Measurements from ENCODE around the gene NKIRAS1. TPM values are rescaled to one million over a fixed set of nuclear protein-coding genes. Genes with fewer than 3 reads are reported as not detected.
"Not testable (repeated sequence)": the region's sequence is repeated elsewhere in the genome, so short reads cannot be mapped to it uniquely, and the experiment has no call there.

The NKIRAS1 gene
- total RNA-seq, 1 experiment from 2014 or later, result 13.8 TPM

GRCh38 chr3:23940775-23941174 lies 24.0 kb upstream of the NKIRAS1 start:
- no peak for DNase-seq (ENCODE audit: low read depth)

GRCh38 chr3:23938688-23939087 lies 21.9 kb upstream of the NKIRAS1 start:
- no peak for DNase-seq (ENCODE audit: low read depth)

- no peak for DNase-seq (ENCODE audit: low read depth)
Observed at GRCh38 chr3:23937296-23937695, 20.5 kb upstream of the NKIRAS1 start.

- no peak for DNase-seq (ENCODE audit: low read depth)
Observed at GRCh38 chr3:23934253-23934652, 17.5 kb upstream of the NKIRAS1 start.

- DNase-seq (ENCODE audit: low read depth), result no peak
Observed at GRCh38 chr3:23932571-23932970, 15.8 kb upstream of the NKIRAS1 start.

- no peak for DNase-seq (ENCODE audit: low read depth)
Observed at GRCh38 chr3:23931597-23931996, 14.8 kb upstream of the NKIRAS1 start.

GRCh38 chr3:23928524-23928923 lies 11.7 kb upstream of the NKIRAS1 start:
- DNase-seq (ENCODE audit: low read depth), result peak; percentile 57

GRCh38 chr3:23926736-23927135 lies 9.9 kb upstream of the NKIRAS1 start:
- DNase-seq (ENCODE audit: low read depth), result no peak

- no peak for DNase-seq (ENCODE audit: low read depth)
Observed at GRCh38 chr3:23926246-23926645, 9.5 kb upstream of the NKIRAS1 start.

- peak; percentile 55 for DNase-seq (ENCODE audit: low read depth)
Observed at GRCh38 chr3:23923786-23924185, 7.0 kb upstream of the NKIRAS1 start.

GRCh38 chr3:23921052-23921511 lies 4.3 kb upstream of the NKIRAS1 start:
- DNase-seq (ENCODE audit: low read depth), result no peak

GRCh38 chr3:23920151-23920655 lies 3.4 kb upstream of the NKIRAS1 start:
- DNase-seq (ENCODE audit: low read depth), result no peak

GRCh38 chr3:23919628-23920027 lies 2.8 kb upstream of the NKIRAS1 start:
- no peak for DNase-seq (ENCODE audit: low read depth)

- not testable (repeated sequence) for DNase-seq (ENCODE audit: low read depth)
Observed at GRCh38 chr3:23918331-23918730, 1.5 kb upstream of the NKIRAS1 start.

- DNase-seq (ENCODE audit: low read depth), result not testable (repeated sequence)
Observed at GRCh38 chr3:23917679-23918303, 1.0 kb upstream of the NKIRAS1 start.

- no peak for DNase-seq (ENCODE audit: low read depth)
Observed at GRCh38 chr3:23916152-23916885, 471 bp downstream of the NKIRAS1 start.

- DNase-seq (ENCODE audit: low read depth), result peak; percentile 35
Observed at GRCh38 chr3:23915537-23916108, 1.2 kb downstream of the NKIRAS1 start.

- no peak for DNase-seq (ENCODE audit: low read depth)
Observed at GRCh38 chr3:23913873-23914743, 2.7 kb downstream of the NKIRAS1 start.

- no peak for DNase-seq (ENCODE audit: low read depth)
Observed at GRCh38 chr3:23913182-23913581, 3.6 kb downstream of the NKIRAS1 start.

- DNase-seq (ENCODE audit: low read depth), result not testable (repeated sequence)
Observed at GRCh38 chr3:23912335-23912734, 4.5 kb downstream of the NKIRAS1 start.

GRCh38 chr3:23911397-23911796 lies 5.4 kb downstream of the NKIRAS1 start:
- DNase-seq (ENCODE audit: low read depth), result no peak

GRCh38 chr3:23909341-23909740 lies 7.4 kb downstream of the NKIRAS1 start:
- DNase-seq (ENCODE audit: low read depth), result no peak
